HepG2 (cell line): ENCODE data around the gene PCBP4. TPM values are rescaled to one million over a fixed set of nuclear protein-coding genes. Genes with fewer than 3 reads are reported as not detected.

Experiments
- ATAC-seq: fragments of 200-7000 bp; cut with Tn5 transposase; 3 replicates; pipeline ENCODE4 v1.9.1; 2020; ENCODE audit warnings: mild to moderate bottlenecking, moderate library complexity
- BruUV-seq: library from RNA; stranded (reverse); fragments of 400-500 nt; replicated peaks from 2 replicates; lab custom pipeline; 2021; lab: Mats Ljungman, UMichigan
- CTCF ChIA-PET: fragments of 300-600 bp; formaldehyde crosslinking; extraction: SDS; loops from one replicate; lab custom pipeline; 2021; ENCODE audit warnings: low total read pairs, inconsistent platforms, low intra/inter-chr PET ratio; lab: Yijun Ruan, JAX
- POLR2A ChIA-PET: fragments of 350-600 bp; sonication (Branson Sonifier 250); formaldehyde crosslinking; loops from one replicate; lab custom pipeline; 2020; ENCODE audit warnings: antibody characterized with exemption, inconsistent platforms; lab: Yijun Ruan, JAX
- DNase-seq: peaks from one replicate; pipeline ENCODE4 v3.0.0-alpha.2; 2015; ENCODE audit warnings: low spot score
- FAIRE-seq: peaks from 3 replicates; lab custom pipeline; 2011; peaks lifted over from hg19 to GRCh38; lab: Jason Lieb, UNC
- H2AFZ ChIP-seq: one replicate; pipeline ENCODE4 v1.6.1; 2011; ENCODE audit warnings: low read length, inconsistent platforms
- H3K27ac ChIP-seq: fragments of 300-600 bp; 3 replicates; pipeline ENCODE4 v1.8.0; 2011; ENCODE audit warnings: mixed run types, mild to moderate bottlenecking, mixed read lengths, low read length, inconsistent platforms; ENCODE audit not compliant: insufficient read depth; ENCODE audit errors: extremely low read length
- H3K27me3 ChIP-seq, 2 experiments: fragments of 200-600 bp in 1 of 2; 2 replicates in 1 of 2; 3 replicates in 1 of 2; pipeline versions ENCODE4 v1.6.0 to v1.8.0; 2011; ENCODE audit warnings: low read length in 2 of 2, mild to moderate bottlenecking in 2 of 2, moderate library complexity in 2 of 2, inconsistent platforms in 1 of 2; ENCODE audit not compliant: insufficient read depth in 2 of 2, control insufficient read depth in 1 of 2
- H3K36me3 ChIP-seq, 2 experiments: fragments of 200-600 bp in 1 of 2; replicated peaks in 1 of 2; 2 replicates in 1 of 2; 3 replicates in 1 of 2; pipeline versions ENCODE4 v1.5.1 to v1.8.0; 2011; ENCODE audit warnings: low read length in 2 of 2, inconsistent platforms in 1 of 2; ENCODE audit not compliant: insufficient read depth in 2 of 2, control insufficient read depth in 1 of 2
- H3K4me1 ChIP-seq: 2 replicates; pipeline ENCODE4 v1.5.1; 2012; ENCODE audit warnings: low read length, inconsistent platforms; ENCODE audit not compliant: insufficient read depth
- H3K4me2 ChIP-seq: 2 replicates; pipeline ENCODE4 v1.6.0; 2011; ENCODE audit warnings: low read depth, low read length, inconsistent platforms
- H3K4me3 ChIP-seq, 3 experiments: fragments of 200-600 bp in 1 of 3; sonication (generic), shearing (Covaris generic) in 1 of 3; replicated peaks in 1 of 3; 2 replicates each; pipeline ENCODE4 v1.5.1; 2011 to 2016; ENCODE audit warnings: low read length in 3 of 3, inconsistent platforms in 2 of 3, low read depth in 2 of 3, mild to moderate bottlenecking in 2 of 3, control low read depth in 1 of 3, mixed read lengths in 1 of 3; ENCODE audit not compliant: insufficient read depth in 1 of 3
- H3K79me2 ChIP-seq: one replicate; pipeline ENCODE4 v1.6.1; 2011; ENCODE audit warnings: low read length, inconsistent platforms; ENCODE audit not compliant: insufficient read depth
- H3K9ac ChIP-seq: 2 replicates; pipeline ENCODE4 v1.6.0; 2011; ENCODE audit warnings: mild to moderate bottlenecking, low read depth, low read length, inconsistent platforms; ENCODE audit not compliant: insufficient read depth
- H3K9me3 ChIP-seq: 2 replicates; pipeline ENCODE4 v1.5.1; 2012; ENCODE audit warnings: mild to moderate bottlenecking, low read length
- H4K20me1 ChIP-seq: 2 replicates; pipeline ENCODE4 v1.6.0; 2011; ENCODE audit warnings: inconsistent platforms, mild to moderate bottlenecking, low read length, moderate library complexity; ENCODE audit not compliant: insufficient read depth
- HMG20A ChIP-seq: IDR thresholded peaks from 2 replicates; pipeline ENCODE4 v1.6.1; 2016; ENCODE audit warnings: borderline replicate concordance
- JUNB ChIP-seq: sonication (generic); formaldehyde crosslinking; IDR thresholded peaks from 2 replicates; pipeline ENCODE4 v1.8.0; 2022; ENCODE audit warnings: missing genetic modification reagents, mild to moderate bottlenecking, borderline replicate concordance
- RARG ChIP-seq: sonication (generic); formaldehyde crosslinking; IDR thresholded peaks from 2 replicates; pipeline ENCODE4 v1.4.0; 2020; ENCODE audit warnings: low read depth, mild to moderate bottlenecking, missing genetic modification reagents
- ZNF570 ChIP-seq: sonication (generic); formaldehyde crosslinking; IDR thresholded peaks from 2 replicates; pipeline ENCODE4 v1.4.0; 2020; ENCODE audit warnings: mild to moderate bottlenecking, missing genetic modification reagents, borderline replicate concordance
- WGBS: methylation state at CpG from one replicate; pipeline ENCODE4 v1.1.6; 2017; ENCODE audit warnings: low lambda C conversion rate; 5-methylcytosine and 5-hydroxymethylcytosine counted together
- in situ Hi-C: cut with HindIII; loops from 2 replicates; pipeline ENCODE4 v1.10.0; 2017; ENCODE audit warnings: low pct_unique_long_range_greater_than_20kb; ENCODE audit not compliant: extremely low pct_ligation_motif_present
- intact Hi-C: fragments of 100-400 bp; cut with micrococcal nuclease; formaldehyde crosslinking; loops from one replicate; pipeline ENCODE4 v1.10.0; 2022; ENCODE audit not compliant: unreplicated experiment
- polyA plus RNA-seq, 8 experiments: library from polyadenylated mRNA; depleted of rRNA in 3 of 8; stranded (reverse) in 7 of 8; unstranded in 1 of 8; fragments of >200 nt; fragmentation: Illumina TruSeq in 4 of 8; extraction: Trizol in 4 of 8; gene quantifications; 2 replicates each; pipeline versions ENCODE4 v1.2.1 to v1.2.3, GENCODE V29; 2011 to 2016; ENCODE audit warnings: low read depth in 4 of 8, missing spikeins in 1 of 8, mixed read lengths in 1 of 8; ENCODE audit not compliant: insufficient read depth in 1 of 8
- total RNA-seq, 5 experiments: library from RNA; depleted of rRNA; stranded (reverse); fragments of >200 nt; fragmentation: Illumina TruSeq; extraction: Trizol; gene quantifications; 2 replicates each; pipeline ENCODE4 v1.2.3, GENCODE V29; 2016; ENCODE audit warnings: low read depth in 1 of 5
- TF ChIP-seq, protein P1 (sequence below): IDR thresholded peaks from 2 replicates; pipeline ENCODE4 v1.6.1; 2018; ENCODE audit warnings: missing genetic modification reagents
- TF ChIP-seq, protein P2 (sequence below): sonication (generic); formaldehyde crosslinking; IDR thresholded peaks from 2 replicates; pipeline ENCODE4 v1.5.0; 2020; ENCODE audit warnings: mild to moderate bottlenecking, missing genetic modification reagents, borderline replicate concordance
- TF ChIP-seq, protein P3 (sequence below): IDR thresholded peaks from 2 replicates; pipeline ENCODE4 v1.6.1; 2012; ENCODE audit warnings: low read depth, low read length, improper control_type of control experiment
- TF ChIP-seq, protein P4 (sequence below): sonication (generic); formaldehyde crosslinking; IDR thresholded peaks from 2 replicates; pipeline ENCODE4 v1.4.0; 2020; ENCODE audit warnings: missing genetic modification reagents, borderline replicate concordance

Gene PCBP4
- total and polyA plus RNA-seq, 2 of the 13 experiments (the other 11 are each of a cell fraction or from before 2014, with no cell fraction given), result 36.8 to 51.3 TPM

DNA sequence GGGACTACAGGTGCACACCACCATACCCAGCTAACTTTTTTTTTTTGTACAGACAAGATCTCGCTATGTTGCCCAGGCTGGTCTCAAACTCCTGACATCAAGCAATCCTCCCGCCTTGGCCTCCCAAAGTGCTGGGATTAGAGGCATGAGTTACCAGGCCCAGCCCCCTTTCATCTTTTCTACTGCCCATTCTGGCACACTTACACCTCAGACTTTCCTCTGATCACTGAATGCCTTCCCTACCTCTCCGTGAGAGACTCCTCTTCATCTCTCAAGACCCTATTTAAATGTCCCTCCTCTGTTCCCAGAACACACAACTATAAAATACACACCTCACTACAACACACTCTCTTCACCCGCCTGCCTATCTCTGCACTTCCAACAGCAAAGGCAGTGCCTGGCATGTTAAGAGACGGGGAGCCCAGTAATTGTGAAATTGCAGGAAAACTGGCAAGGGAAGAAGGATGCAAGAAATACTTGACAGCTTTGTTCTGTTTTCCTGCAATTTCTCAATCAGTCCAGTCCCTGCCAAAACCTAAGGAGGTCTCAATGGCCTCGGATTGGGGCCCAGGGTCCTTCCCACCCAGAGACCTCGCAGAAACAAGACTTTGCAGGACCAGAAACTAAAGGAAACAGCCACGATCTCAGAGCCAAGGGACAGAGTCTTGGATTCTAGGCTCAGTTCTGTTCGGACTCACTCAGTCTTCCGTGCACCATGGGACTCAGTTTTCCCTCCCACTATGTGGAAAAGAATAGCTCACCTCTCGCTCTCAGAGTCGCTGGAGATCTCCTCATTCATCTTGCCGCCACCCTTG lies 26.4 kb downstream of the PCBP4 start:
- peaks cover 11 to 30% of the 10 kb centered on the region in 2 experiments; a peak in 3 of 5 replicates for H3K36me3 ChIP-seq
- CTCF ChIA-PET, result interaction anchor here (1.6 to 2.1 kb wide), 2 partner anchors 34 to 42 kb away, joined by 19 to 34 read pairs; partner anchors contain the start of genes ABHD14A, ABHD14B and ACY1
- H3K79me2 ChIP-seq, result peaks cover 28% of the 10 kb centered on the region
- no peak for FAIRE-seq
- DNase-seq, result no peak
- BruUV-seq, result TSS peak; percentile 59
- no peak overlapping the region for H2AFZ ChIP-seq
- intact Hi-C loops, result no loop called here
- 18% methylated on average over 10 of the region's 13 CpGs for WGBS
- H3K4me3 ChIP-seq, result peak overlapping the region; percentile 75 to 84 (median 80)
- peak overlapping the region; percentile 41 for H3K27ac ChIP-seq
- no peak for ATAC-seq
- POLR2A ChIA-PET, result interaction anchor here (0.7 to 4.5 kb wide), 12 partner anchors 9 to 297 kb away, joined by 3 to 173 read pairs (median 14); partner anchors contain the start of genes ABHD14A, ABHD14B, ACY1 and DUSP7
- H3K4me1 ChIP-seq, result peaks cover 33% of the 10 kb centered on the region
- H3K4me2 ChIP-seq, result peak overlapping the region; percentile 95
- peak overlapping the region; percentile 82 for H3K9ac ChIP-seq
- H3K9me3 ChIP-seq, result no peaks in the 10 kb centered on the region
- in situ Hi-C loops, result no loop called here
- H4K20me1 ChIP-seq, result no peaks in the 10 kb centered on the region; the same call in 1 of the 2 replicates
- H3K27me3 ChIP-seq, result no peaks in the 10 kb centered on the region; a peak in 1 of 5 replicates
- TF ChIP-seq, protein P1, sequence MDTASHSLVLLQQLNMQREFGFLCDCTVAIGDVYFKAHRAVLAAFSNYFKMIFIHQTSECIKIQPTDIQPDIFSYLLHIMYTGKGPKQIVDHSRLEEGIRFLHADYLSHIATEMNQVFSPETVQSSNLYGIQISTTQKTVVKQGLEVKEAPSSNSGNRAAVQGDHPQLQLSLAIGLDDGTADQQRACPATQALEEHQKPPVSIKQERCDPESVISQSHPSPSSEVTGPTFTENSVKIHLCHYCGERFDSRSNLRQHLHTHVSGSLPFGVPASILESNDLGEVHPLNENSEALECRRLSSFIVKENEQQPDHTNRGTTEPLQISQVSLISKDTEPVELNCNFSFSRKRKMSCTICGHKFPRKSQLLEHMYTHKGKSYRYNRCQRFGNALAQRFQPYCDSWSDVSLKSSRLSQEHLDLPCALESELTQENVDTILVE, result no peak
- no peak for TF ChIP-seq JUNB (CRISPR knock-in tag)
- no peak for TF ChIP-seq ZNF570
- TF ChIP-seq, protein P2, sequence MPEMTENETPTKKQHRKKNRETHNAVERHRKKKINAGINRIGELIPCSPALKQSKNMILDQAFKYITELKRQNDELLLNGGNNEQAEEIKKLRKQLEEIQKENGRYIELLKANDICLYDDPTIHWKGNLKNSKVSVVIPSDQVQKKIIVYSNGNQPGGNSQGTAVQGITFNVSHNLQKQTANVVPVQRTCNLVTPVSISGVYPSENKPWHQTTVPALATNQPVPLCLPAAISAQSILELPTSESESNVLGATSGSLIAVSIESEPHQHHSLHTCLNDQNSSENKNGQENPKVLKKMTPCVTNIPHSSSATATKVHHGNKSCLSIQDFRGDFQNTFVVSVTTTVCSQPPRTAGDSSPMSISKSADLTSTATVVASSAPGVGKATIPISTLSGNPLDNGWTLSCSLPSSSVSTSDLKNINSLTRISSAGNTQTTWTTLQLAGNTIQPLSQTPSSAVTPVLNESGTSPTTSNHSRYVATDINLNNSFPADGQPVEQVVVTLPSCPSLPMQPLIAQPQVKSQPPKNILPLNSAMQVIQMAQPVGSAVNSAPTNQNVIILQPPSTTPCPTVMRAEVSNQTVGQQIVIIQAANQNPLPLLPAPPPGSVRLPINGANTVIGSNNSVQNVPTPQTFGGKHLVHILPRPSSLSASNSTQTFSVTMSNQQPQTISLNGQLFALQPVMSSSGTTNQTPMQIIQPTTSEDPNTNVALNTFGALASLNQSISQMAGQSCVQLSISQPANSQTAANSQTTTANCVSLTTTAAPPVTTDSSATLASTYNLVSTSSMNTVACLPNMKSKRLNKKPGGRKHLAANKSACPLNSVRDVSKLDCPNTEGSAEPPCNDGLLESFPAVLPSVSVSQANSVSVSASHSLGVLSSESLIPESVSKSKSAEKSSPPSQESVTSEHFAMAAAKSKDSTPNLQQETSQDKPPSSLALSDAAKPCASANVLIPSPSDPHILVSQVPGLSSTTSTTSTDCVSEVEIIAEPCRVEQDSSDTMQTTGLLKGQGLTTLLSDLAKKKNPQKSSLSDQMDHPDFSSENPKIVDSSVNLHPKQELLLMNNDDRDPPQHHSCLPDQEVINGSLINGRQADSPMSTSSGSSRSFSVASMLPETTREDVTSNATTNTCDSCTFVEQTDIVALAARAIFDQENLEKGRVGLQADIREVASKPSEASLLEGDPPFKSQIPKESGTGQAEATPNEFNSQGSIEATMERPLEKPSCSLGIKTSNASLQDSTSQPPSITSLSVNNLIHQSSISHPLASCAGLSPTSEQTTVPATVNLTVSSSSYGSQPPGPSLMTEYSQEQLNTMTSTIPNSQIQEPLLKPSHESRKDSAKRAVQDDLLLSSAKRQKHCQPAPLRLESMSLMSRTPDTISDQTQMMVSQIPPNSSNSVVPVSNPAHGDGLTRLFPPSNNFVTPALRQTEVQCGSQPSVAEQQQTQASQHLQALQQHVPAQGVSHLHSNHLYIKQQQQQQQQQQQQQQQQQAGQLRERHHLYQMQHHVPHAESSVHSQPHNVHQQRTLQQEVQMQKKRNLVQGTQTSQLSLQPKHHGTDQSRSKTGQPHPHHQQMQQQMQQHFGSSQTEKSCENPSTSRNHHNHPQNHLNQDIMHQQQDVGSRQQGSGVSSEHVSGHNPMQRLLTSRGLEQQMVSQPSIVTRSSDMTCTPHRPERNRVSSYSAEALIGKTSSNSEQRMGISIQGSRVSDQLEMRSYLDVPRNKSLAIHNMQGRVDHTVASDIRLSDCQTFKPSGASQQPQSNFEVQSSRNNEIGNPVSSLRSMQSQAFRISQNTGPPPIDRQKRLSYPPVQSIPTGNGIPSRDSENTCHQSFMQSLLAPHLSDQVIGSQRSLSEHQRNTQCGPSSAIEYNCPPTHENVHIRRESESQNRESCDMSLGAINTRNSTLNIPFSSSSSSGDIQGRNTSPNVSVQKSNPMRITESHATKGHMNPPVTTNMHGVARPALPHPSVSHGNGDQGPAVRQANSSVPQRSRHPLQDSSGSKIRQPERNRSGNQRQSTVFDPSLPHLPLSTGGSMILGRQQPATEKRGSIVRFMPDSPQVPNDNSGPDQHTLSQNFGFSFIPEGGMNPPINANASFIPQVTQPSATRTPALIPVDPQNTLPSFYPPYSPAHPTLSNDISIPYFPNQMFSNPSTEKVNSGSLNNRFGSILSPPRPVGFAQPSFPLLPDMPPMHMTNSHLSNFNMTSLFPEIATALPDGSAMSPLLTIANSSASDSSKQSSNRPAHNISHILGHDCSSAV (CRISPR knock-in tag), result no peak
- no peak for TF ChIP-seq RARG
- no peak for TF ChIP-seq HMG20A
- TF ChIP-seq, protein P3, sequence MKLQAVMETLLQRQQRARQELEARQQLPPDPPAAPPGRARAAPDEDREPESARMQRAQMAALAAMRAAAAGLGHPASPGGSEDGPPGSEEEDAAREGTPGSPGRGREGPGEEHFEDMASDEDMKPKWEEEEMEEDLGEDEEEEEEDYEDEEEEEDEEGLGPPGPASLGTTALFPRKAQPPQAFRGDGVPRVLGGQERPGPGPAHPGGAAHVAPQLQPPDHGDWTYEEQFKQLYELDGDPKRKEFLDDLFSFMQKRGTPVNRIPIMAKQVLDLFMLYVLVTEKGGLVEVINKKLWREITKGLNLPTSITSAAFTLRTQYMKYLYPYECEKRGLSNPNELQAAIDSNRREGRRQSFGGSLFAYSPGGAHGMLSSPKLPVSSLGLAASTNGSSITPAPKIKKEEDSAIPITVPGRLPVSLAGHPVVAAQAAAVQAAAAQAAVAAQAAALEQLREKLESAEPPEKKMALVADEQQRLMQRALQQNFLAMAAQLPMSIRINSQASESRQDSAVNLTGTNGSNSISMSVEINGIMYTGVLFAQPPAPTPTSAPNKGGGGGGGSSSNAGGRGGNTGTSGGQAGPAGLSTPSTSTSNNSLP, result no peak
- TF ChIP-seq, protein P4, sequence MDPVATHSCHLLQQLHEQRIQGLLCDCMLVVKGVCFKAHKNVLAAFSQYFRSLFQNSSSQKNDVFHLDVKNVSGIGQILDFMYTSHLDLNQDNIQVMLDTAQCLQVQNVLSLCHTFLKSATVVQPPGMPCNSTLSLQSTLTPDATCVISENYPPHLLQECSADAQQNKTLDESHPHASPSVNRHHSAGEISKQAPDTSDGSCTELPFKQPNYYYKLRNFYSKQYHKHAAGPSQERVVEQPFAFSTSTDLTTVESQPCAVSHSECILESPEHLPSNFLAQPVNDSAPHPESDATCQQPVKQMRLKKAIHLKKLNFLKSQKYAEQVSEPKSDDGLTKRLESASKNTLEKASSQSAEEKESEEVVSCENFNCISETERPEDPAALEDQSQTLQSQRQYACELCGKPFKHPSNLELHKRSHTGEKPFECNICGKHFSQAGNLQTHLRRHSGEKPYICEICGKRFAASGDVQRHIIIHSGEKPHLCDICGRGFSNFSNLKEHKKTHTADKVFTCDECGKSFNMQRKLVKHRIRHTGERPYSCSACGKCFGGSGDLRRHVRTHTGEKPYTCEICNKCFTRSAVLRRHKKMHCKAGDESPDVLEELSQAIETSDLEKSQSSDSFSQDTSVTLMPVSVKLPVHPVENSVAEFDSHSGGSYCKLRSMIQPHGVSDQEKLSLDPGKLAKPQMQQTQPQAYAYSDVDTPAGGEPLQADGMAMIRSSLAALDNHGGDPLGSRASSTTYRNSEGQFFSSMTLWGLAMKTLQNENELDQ (CRISPR knock-in tag), result no peak
